Measurements from ENCODE around the gene EEF2.
"Not testable (repeated sequence)": the region's sequence is repeated elsewhere in the genome, so short reads cannot be mapped to it uniquely, and the experiment has no call there.

The EEF2 gene

GRCh38 chr19:3942790-3943409, 42.4 kb downstream of the EEF2 start:
- TF ChIP-seq CTCF (IDR thresholded peaks at IDR 0.05), result no peak
- DNase-seq, result no peak
- no peaks in the 10 kb centered on the region for H3K4me1 ChIP-seq
- no peak overlapping the region for H3K4me3 ChIP-seq
- no peak overlapping the region for H3K27ac ChIP-seq
- no peaks in the 10 kb centered on the region for H3K36me3 ChIP-seq
- H3K9me3 ChIP-seq, result no peaks in the 10 kb centered on the region
- H3K27me3 ChIP-seq, result no peaks in the 10 kb centered on the region
- intact Hi-C loops (cut with DNase I; ENCODE audit: low total_unique reads), result no loop called here

- H3K27ac ChIP-seq; H3K4me1 ChIP-seq; H3K9me3 ChIP-seq; intact Hi-C loops (cut with DNase I; ENCODE audit: low total_unique reads); DNase-seq; H3K27me3 ChIP-seq; H3K4me3 ChIP-seq; H3K36me3 ChIP-seq: not testable (repeated sequence)
Measured at GRCh38 chr19:3938300-3938950, 46.8 kb downstream of the EEF2 start.

- Histone ChIP-seq H3K36me3 (no peaks in the 10 kb centered on the region), H3K4me3 (no peak overlapping the region), H3K9me3 (no peaks in the 10 kb centered on the region), H3K27ac (no peak overlapping the region), H3K4me1 (peaks cover 0 to 15% (median 8%) of the 10 kb centered on the region in 4 donors), H3K27me3 (peaks cover 0 to 12% of the 10 kb centered on the region in 2 donors)
- no peak for DNase-seq
- intact Hi-C loops (cut with DNase I; ENCODE audit: low total_unique reads), result no loop called here
- TF ChIP-seq CTCF (IDR thresholded peaks at IDR 0.05), result no peak
Measured at GRCh38 chr19:3936506-3937442, 48.5 kb downstream of the EEF2 start.

GRCh38 chr19:3932931-3933810, 52.1 kb downstream of the EEF2 start, which contains the start of gene NMRK2:
TSS of gene NMRK2 (plus strand) at chr19:3933069. CDS start at chr19:3933672, 603 bp downstream.
- TF ChIP-seq CTCF (IDR thresholded peaks at IDR 0.05), result no peak
- peak within 1 kb of the TSS; percentile 29 to 32 for H3K4me3 ChIP-seq
- H3K9me3 ChIP-seq, result no peaks in the 10 kb centered on the region
- H3K27me3 ChIP-seq, result peaks cover 0 to 12% of the 10 kb centered on the region in 2 donors
- intact Hi-C loops (cut with DNase I; ENCODE audit: low total_unique reads), result no loop called here
- H3K27ac ChIP-seq, result no peak within 1 kb of the TSS
- H3K4me1 ChIP-seq, result peaks cover 0 to 15% (median 8%) of the 10 kb centered on the region in 4 donors
- no peaks in the 10 kb centered on the region for H3K36me3 ChIP-seq
- no peak for DNase-seq

GRCh38 chr19:3931041-3931440, 54.2 kb downstream of the EEF2 start:
- intact Hi-C loops (cut with DNase I; ENCODE audit: low total_unique reads), result no loop called here
- DNase-seq, result no peak

More at GRCh38 chr19:3931041-3931440, 54.2 kb downstream of the EEF2 start:
- no peaks in the 10 kb centered on the region for H3K36me3 ChIP-seq
- peaks cover 0 to 12% of the 10 kb centered on the region in 2 donors for H3K27me3 ChIP-seq
- H3K9me3 ChIP-seq, result no peaks in the 10 kb centered on the region
- no peak overlapping the region for H3K4me3 ChIP-seq
- TF ChIP-seq CTCF (IDR thresholded peaks at IDR 0.05), result no peak
- H3K4me1 ChIP-seq, result peaks cover 0 to 15% (median 8%) of the 10 kb centered on the region in 4 donors
- no peak overlapping the region for H3K27ac ChIP-seq
